GM23338 (cell line): ENCODE measurements around the gene FAM78A. TPM values are rescaled to one million over a fixed set of nuclear protein-coding genes. Genes with fewer than 3 reads are reported as not detected.

Experiments
- ATAC-seq: fragments of 200-7000 bp; cut with Tn5 transposase; 3 replicates; pipeline ENCODE4 v1.9.1; 2020
- DNase-seq: peaks from one replicate; pipeline ENCODE4 v3.0.0-alpha.2; 2015; ENCODE audit warnings: low spot score
- H2AFZ ChIP-seq: fragments of 200-600 bp; sonication (generic); 2 replicates; pipeline ENCODE4 v1.8.0; 2016; ENCODE audit warnings: antibody characterized with exemption, mild to moderate bottlenecking, moderate library complexity
- H3F3A ChIP-seq: fragments of 200-600 bp; sonication (generic); replicated peaks from 2 replicates; pipeline ENCODE4 v1.8.0; 2017; ENCODE audit warnings: antibody characterized with exemption, mixed run types, low read depth
- H3K27ac ChIP-seq: fragments of 200-600 bp; sonication (generic); 2 replicates; pipeline ENCODE4 v1.6.1; 2016; ENCODE audit warnings: low read depth
- H3K27me3 ChIP-seq: fragments of 200-600 bp; sonication (generic); 2 replicates; pipeline ENCODE4 v1.8.0; 2016; ENCODE audit warnings: mild to moderate bottlenecking, mixed run types, moderate library complexity; ENCODE audit not compliant: insufficient read depth
- H3K36me3 ChIP-seq: fragments of 200-600 bp; sonication (generic); 2 replicates; pipeline ENCODE4 v1.8.0; 2016; ENCODE audit warnings: mild to moderate bottlenecking; ENCODE audit not compliant: insufficient read depth
- H3K4me1 ChIP-seq: fragments of 200-600 bp; sonication (generic); 2 replicates; pipeline ENCODE4 v1.8.0; 2016; ENCODE audit warnings: mild to moderate bottlenecking, moderate library complexity; ENCODE audit not compliant: insufficient read depth
- H3K4me2 ChIP-seq: fragments of 200-600 bp; sonication (generic); 2 replicates; pipeline ENCODE4 v1.7.1; 2017; ENCODE audit warnings: mixed run types
- H3K4me3 ChIP-seq: fragments of 200-600 bp; sonication (generic); 2 replicates; pipeline ENCODE4 v1.6.1; 2016; ENCODE audit warnings: mixed run types
- H3K79me2 ChIP-seq: fragments of 200-600 bp; sonication (generic); replicated peaks from 2 replicates; pipeline ENCODE4 v1.8.0; 2017; ENCODE audit warnings: mild to moderate bottlenecking; ENCODE audit not compliant: insufficient read depth
- H3K9me2 ChIP-seq: fragments of 200-600 bp; sonication (generic); 2 replicates; pipeline ENCODE4 v1.8.0; 2017; ENCODE audit not compliant: insufficient read depth
- H4K20me1 ChIP-seq: fragments of 200-600 bp; sonication (generic); replicated peaks from 2 replicates; pipeline ENCODE4 v1.8.0; 2017; ENCODE audit warnings: mild to moderate bottlenecking; ENCODE audit not compliant: insufficient read depth
- H3K27ac Mint-ChIP-seq: 2 replicates; pipeline ENCODE4 v1.8.0; 2020; ENCODE audit warnings: inconsistent platforms, mild to moderate bottlenecking, moderate library complexity, mixed read lengths
- H3K27me3 Mint-ChIP-seq: 3 replicates; pipeline ENCODE4 v1.8.0; 2022; ENCODE audit warnings: low read depth, mild to moderate bottlenecking, moderate library complexity, mixed read lengths, inconsistent platforms; ENCODE audit not compliant: insufficient read depth, poor library complexity
- H3K36me3 Mint-ChIP-seq: 3 replicates; pipeline ENCODE4 v1.8.0; 2021; ENCODE audit warnings: low read depth, mild to moderate bottlenecking, inconsistent platforms, moderate library complexity, mixed read lengths
- H3K4me1 Mint-ChIP-seq: 3 replicates; pipeline ENCODE4 v1.8.0; 2020; ENCODE audit warnings: mild to moderate bottlenecking, inconsistent platforms, mixed read lengths
- H3K4me3 Mint-ChIP-seq: 3 replicates; pipeline ENCODE4 v1.8.0; 2021; ENCODE audit warnings: moderate library complexity, mild to moderate bottlenecking, inconsistent platforms, mixed read lengths
- H3K9me3 Mint-ChIP-seq: 3 replicates; pipeline ENCODE4 v1.8.0; 2020; ENCODE audit warnings: moderate library complexity, mild to moderate bottlenecking, inconsistent platforms, mixed read lengths
- CREB1 ChIP-seq: fragments of 250-450 bp; sonication (Bioruptor Pico); IDR thresholded peaks from 2 replicates; pipeline ENCODE4 v1.5.0; 2020; ENCODE audit warnings: low read depth, mild to moderate bottlenecking, moderate library complexity
- CTCF ChIP-seq, 2 experiments: fragments of 200-600 bp in 1 of 2; sonication (generic) in 1 of 2; conservative IDR thresholded peaks; 2 replicates each; pipeline versions ENCODE4 v1.5.1 to v1.6.1; 2016 to 2017; ENCODE audit warnings: antibody characterized with exemption in 2 of 2, low read depth in 2 of 2, mild to moderate bottlenecking in 2 of 2, moderate library complexity in 1 of 2
- EZH2 ChIP-seq: fragments of 200-600 bp; sonication (generic); IDR thresholded peaks from one replicate; pipeline ENCODE4 v1.8.0; 2017; ENCODE audit warnings: antibody characterized with exemption, mild to moderate bottlenecking, low read depth; ENCODE audit not compliant: unreplicated experiment
- EZH2phosphoT487 ChIP-seq: fragments of 200-600 bp; sonication (generic); IDR thresholded peaks from one replicate; pipeline ENCODE4 v1.8.1; 2018; ENCODE audit warnings: antibody characterized with exemption; ENCODE audit not compliant: unreplicated experiment
- JUNB ChIP-seq: IDR thresholded peaks from one replicate; pipeline ENCODE4 v1.6.1; 2016; ENCODE audit warnings: antibody characterized with exemption; ENCODE audit not compliant: unreplicated experiment
- NANOG ChIP-seq: IDR thresholded peaks from 2 replicates; pipeline ENCODE4 v1.6.1; 2016; ENCODE audit warnings: antibody characterized with exemption, borderline replicate concordance
- POLR2AphosphoS5 ChIP-seq: IDR thresholded peaks from 2 replicates; pipeline ENCODE4 v1.6.1; 2016; ENCODE audit warnings: antibody characterized with exemption, low read depth
- REST ChIP-seq: IDR thresholded peaks from one replicate; pipeline ENCODE4 v1.6.1; 2018; ENCODE audit warnings: antibody characterized with exemption; ENCODE audit not compliant: unreplicated experiment
- STAT1 ChIP-seq: IDR thresholded peaks from one replicate; pipeline ENCODE4 v1.6.1; 2016; ENCODE audit warnings: antibody characterized with exemption; ENCODE audit not compliant: unreplicated experiment
- ZNF114 ChIP-seq: fragments of 250-450 bp; sonication (Bioruptor Pico); IDR thresholded peaks from 2 replicates; pipeline ENCODE4 v1.5.0; 2020; ENCODE audit warnings: mild to moderate bottlenecking, moderate library complexity
- ZNF331 ChIP-seq: fragments of 250-450 bp; sonication (Bioruptor Pico); IDR thresholded peaks from 2 replicates; pipeline ENCODE4 v1.5.0; 2020; ENCODE audit warnings: low read depth, mild to moderate bottlenecking, moderate library complexity
- ZNF462 ChIP-seq: fragments of 250-450 bp; sonication (Bioruptor Pico); IDR thresholded peaks from 2 replicates; pipeline ENCODE4 v1.5.0; 2020; ENCODE audit warnings: mild to moderate bottlenecking, moderate library complexity
- polyA plus RNA-seq: library from polyadenylated mRNA; unstranded; fragments of >200 nt; fragmentation: Nextera tagmentation; extraction: Ambion mirVana; gene quantifications from 2 replicates; pipeline ENCODE4 v1.2.1, GENCODE V29; 2016
- total RNA-seq: library from RNA; depleted of rRNA; stranded (reverse); fragments of >200 nt; shearing (Covaris generic); gene quantifications from 2 replicates; pipeline ENCODE4 v1.2.3, GENCODE V29; 2014

The FAM78A gene
- total and polyA plus RNA-seq, 2 experiments from 2014 or later, result 0.57 to 2.1 TPM

GRCh38 chr9:131302244-131303075 lies 26.1 kb upstream of the FAM78A start:
- Histone ChIP-seq H3F3A (no peaks in the 10 kb centered on the region), H3K27ac (no peak overlapping the region), H3K79me2 (no peaks in the 10 kb centered on the region), H3K27me3 (no peaks in the 10 kb centered on the region), H4K20me1 (no peaks in the 10 kb centered on the region), H3K4me3 (no peak overlapping the region), H3K4me1 (no peaks in the 10 kb centered on the region), H2AFZ (no peak overlapping the region), H3K9me2 (no peaks in the 10 kb centered on the region), H3K4me2 (no peak overlapping the region), H3K36me3 (no peaks in the 10 kb centered on the region)
- Mint-ChIP-seq H3K4me3 (no peak overlapping the region), H3K4me1 (peaks cover 6% of the 10 kb centered on the region; the same call in 1 of the 3 replicates), H3K27me3 (peaks cover 17% of the 10 kb centered on the region), H3K27ac (no peak overlapping the region), H3K9me3 (no peaks in the 10 kb centered on the region), H3K36me3 (no peaks in the 10 kb centered on the region)
- TF ChIP-seq ZNF331 (CRISPR knock-in tag) (no peak), ZNF114 (no peak), ZNF462 (CRISPR knock-in tag) (no peak), EZH2 (no peak), NANOG (no peak), STAT1 (no peak), CREB1 (no peak), POLR2AphosphoS5 (no peak), EZH2phosphoT487 (no peak), JUNB (no peak), REST (no peak), CTCF (conservative IDR thresholded peaks at IDR 0.05; ENCODE audit: low read depth in 2 of 2) (no peak)
- DNase-seq, result no peak
- ATAC-seq, result peak; percentile 60
